GM19238 (cell line): ENCODE results near the gene ACTG2.
"Not testable (repeated sequence)": the region's sequence is repeated elsewhere in the genome, so short reads cannot be mapped to it uniquely, and the experiment has no call there.

ENCODE experiments used
- DNase-seq: peaks from one replicate; pipeline ENCODE4 v3.0.0; 2011; ENCODE audit warnings: low spot score; ENCODE audit not compliant: insufficient read length

ACTG2 gene

GRCh38 chr2:73891276-73891901 is 1.4 kb upstream of the ACTG2 start:
- no peak for DNase-seq

GRCh38 chr2:73893764-73894474 is 1.1 kb downstream of the ACTG2 start:
- no peak for DNase-seq

GRCh38 chr2:73894475-73894850 is 1.7 kb downstream of the ACTG2 start:
- no peak for DNase-seq

GRCh38 chr2:73894877-73895276 is 2.1 kb downstream of the ACTG2 start:
- DNase-seq = no peak

- no peak for DNase-seq
These were observed 2.7 kb downstream of the ACTG2 start for GRCh38 chr2:73895473-73895872.

GRCh38 chr2:73896362-73897239 is 3.8 kb downstream of the ACTG2 start:
- DNase-seq = no peak

GRCh38 chr2:73897240-73897583 is 4.4 kb downstream of the ACTG2 start:
- DNase-seq = no peak

- DNase-seq = no peak
These were observed 5.1 kb downstream of the ACTG2 start for GRCh38 chr2:73897934-73898333.

- DNase-seq = no peak
These were observed 7.1 kb downstream of the ACTG2 start for GRCh38 chr2:73899801-73900336.

- no peak for DNase-seq
These were observed 8.3 kb downstream of the ACTG2 start for GRCh38 chr2:73901143-73901542.

- DNase-seq = no peak
These were observed 9.5 kb downstream of the ACTG2 start for GRCh38 chr2:73902284-73902683.

- no peak for DNase-seq
These were observed 10.5 kb downstream of the ACTG2 start for GRCh38 chr2:73903313-73903712.

- DNase-seq = not testable (repeated sequence)
These were observed 11.3 kb downstream of the ACTG2 start for GRCh38 chr2:73903949-73904613.

GRCh38 chr2:73904952-73905351 is 12.1 kb downstream of the ACTG2 start:
- no peak for DNase-seq

- no peak for DNase-seq
These were observed 14.2 kb downstream of the ACTG2 start for GRCh38 chr2:73906847-73907505.

GRCh38 chr2:73907840-73908452 is 15.1 kb downstream of the ACTG2 start:
- DNase-seq = no peak

GRCh38 chr2:73908689-73909652 is 16.2 kb downstream of the ACTG2 start:
- no peak for DNase-seq

- no peak for DNase-seq
These were observed 18.2 kb downstream of the ACTG2 start for GRCh38 chr2:73910873-73911547.
